Heart left ventricle (tissue), 16 donors: ENCODE data around the gene ELOF1. TPM values are rescaled to one million over a fixed set of nuclear protein-coding genes. Genes with fewer than 3 reads are reported as not detected.

ENCODE experiments used
- ATAC-seq, 4 donors: fragments of 200-7000 bp; cut with Tn5 transposase; one replicate each; pipeline ENCODE4 v1.9.1; 2020 to 2022; ENCODE audit warnings: moderate library complexity in 4 of 4, mild to moderate bottlenecking in 3 of 4, moderate number of reproducible peaks in 1 of 4
- DNase-seq, 5 donors: peaks; one replicate each; pipeline ENCODE4 v3.0.0-alpha.2; 2020
- H3K27ac ChIP-seq, 12 donors: fragments of 200-600 bp; sonication (generic) in 4 of 12; one replicate each; pipeline versions ENCODE4 v1.5.0 to v1.8.0; 2016 to 2022; ENCODE audit warnings: mild to moderate bottlenecking in 2 of 12
- H3K27me3 ChIP-seq, 9 donors: fragments of 200-600 bp; sonication (generic) in 2 of 9; one replicate each; pipeline versions ENCODE4 v1.5.1 to v1.8.0; 2016 to 2022; ENCODE audit warnings: mild to moderate bottlenecking in 3 of 9
- H3K36me3 ChIP-seq, 9 donors: fragments of 200-600 bp; sonication (generic) in 2 of 9; one replicate each; pipeline versions ENCODE4 v1.5.0 to v1.8.0; 2018 to 2022; ENCODE audit warnings: mild to moderate bottlenecking in 2 of 9
- H3K4me1 ChIP-seq, 12 donors: fragments of 200-600 bp; sonication (generic) in 4 of 12; one replicate each; pipeline versions ENCODE4 v1.5.0 to v1.8.0; 2016 to 2022; ENCODE audit warnings: mild to moderate bottlenecking in 3 of 12
- H3K4me3 ChIP-seq, 12 donors: fragments of 200-600 bp; sonication (generic) in 4 of 12; one replicate each; pipeline versions ENCODE4 v1.5.0 to v1.8.0; 2017 to 2022; ENCODE audit warnings: mild to moderate bottlenecking in 9 of 12, moderate library complexity in 4 of 12
- H3K9me3 ChIP-seq, 12 donors: fragments of 200-600 bp; sonication (generic) in 4 of 12; one replicate each; pipeline versions ENCODE4 v1.5.0 to v1.8.0; 2016 to 2022; ENCODE audit warnings: mild to moderate bottlenecking in 1 of 12
- POLR2A ChIP-seq, 2 donors: fragments of 450-650 bp; IDR thresholded peaks; one replicate each; pipeline ENCODE4 v1.6.1; 2017; ENCODE audit warnings: antibody characterized with exemption in 2 of 2, mild to moderate bottlenecking in 2 of 2, moderate library complexity in 2 of 2
- WGBS, 4 donors: extraction: QIAGEN DNeasy Blood & Tissue Kit in 2 of 4; methylation state at CpG; one replicate each; pipeline versions ENCODE4 v1.1.5 to v1.1.7; 2013 to 2018; 5-methylcytosine and 5-hydroxymethylcytosine counted together
- intact Hi-C, 10 donors: fragments of 100-400 bp; cut with DNase I; formaldehyde crosslinking; loops; one replicate each; pipeline versions ENCODE4 v1.11.1 to v1.14.2; 2022
- polyA plus RNA-seq, 2 donors: library from polyadenylated mRNA; stranded (reverse); fragments of 200-250 nt; gene quantifications; one replicate each; pipeline ENCODE4 v1.2.3, GENCODE V29; 2013
- total RNA-seq, 9 donors: library from RNA; depleted of rRNA in 2 of 9; stranded (reverse); fragments of >200 nt in 2 of 9; fragmentation: NEBNext Ultra II Directional in 3 of 9; extraction: Animal tissue kit (Norgen Biotek cat#: 25700) in 3 of 9; gene quantifications; one replicate each; pipeline versions ENCODE4 v1.1.0 to v1.2.4, GENCODE V29; 2016 to 2023
- TF ChIP-seq, protein P1 (sequence below), 12 donors: fragments of 200-600 bp; sonication (generic) in 4 of 12; IDR thresholded peaks; one replicate each; pipeline versions ENCODE4 v1.5.0 to v1.8.0; 2018 to 2022; ENCODE audit warnings: antibody characterized with exemption in 12 of 12, mild to moderate bottlenecking in 5 of 12
- donor health status: ischemic (EF 13 %, LVEDD 7.1; RV severe dilation, severe dysfunction).
- donor health status: healthy with polysubstance abuse.
- donor health status: DM: no; HTN: yes; CAD: no.
- donor health status: DM: no; HTN: no; CAD: no.
- donor health status: ischemic (EF 25% LVEDD 6.9; RV normal size, moderate dysfunction).
- donor health status: ischemic (EF 25% LVEDD 5.7; RV mildly dilated, moderate dysfunction).
- donor health status: healthy.
- donor health status: DM: yes; HTN: yes; CAD: no.
- donor health status: ischemic (EF 35%, LVEDD 5.7; RV mildly dilated, moderate dysfunction).
- donor health status: nonischemic (EF 11% LVEDD 7.7; RV severe dilation, severe dysfunction).
- donor health status: DM: yes; HTN: yes; CAD: no.
- donor health status: PGD.
- donor health status: ischemic (EF 29% LVEDD 5.4; RV normal size, mild dysfunction).
- donor health status: nonischemic (EF 23%, LVEDD 6.1; RV moderate dilation, normal function).

The ELOF1 gene
- total and polyA plus RNA-seq, 11 donors, result 25.0 to 70.3 (median 31.1) TPM

DNA sequence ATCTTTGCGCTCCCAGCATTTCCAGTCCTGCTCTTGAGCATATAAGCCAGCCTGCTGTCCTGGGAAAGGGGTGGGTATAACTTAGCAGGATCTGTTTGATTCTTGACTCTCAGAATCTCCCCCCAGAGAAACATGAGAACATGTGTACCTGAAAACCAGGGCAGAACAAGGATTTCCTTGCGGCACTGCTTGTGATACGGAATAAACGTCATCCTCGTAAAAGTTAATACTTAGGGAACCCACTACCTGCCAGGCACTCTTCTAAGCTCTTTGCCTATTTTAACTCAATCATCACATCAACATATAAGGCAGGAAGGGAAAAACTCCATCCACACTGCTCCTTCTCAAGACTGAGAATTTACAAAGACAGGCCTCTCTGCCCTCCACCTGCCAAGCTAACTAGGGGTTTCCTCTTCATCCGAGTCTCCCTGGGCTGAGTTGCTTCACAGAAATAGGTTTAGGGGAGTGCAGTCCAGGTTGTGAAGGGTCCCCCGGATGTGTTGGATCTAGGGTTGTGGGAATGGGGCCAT is 54.5 kb downstream of the ELOF1 start:
- WGBS, 4 donors, result 39 to 52% (median 49%) methylated on average over 7 of the region's 7 CpGs
- Histone ChIP-seq H3K4me1 (peaks cover 0 to 19% (median 6%) of the 10 kb centered on the region in 12 donors), H3K27me3 (no peaks in the 10 kb centered on the region), H3K36me3 (peaks cover 0 to 7% (median under 1%) of the 10 kb centered on the region in 9 donors), H3K9me3 (no peaks in the 10 kb centered on the region), H3K27ac (peak overlapping the region in 11 of 12 donors; percentile 90 to 99 (median 96)), H3K4me3 (peak overlapping the region in 11 of 12 donors; percentile 74 to 100 (median 93))
- ATAC-seq, result no peak
- DNase-seq, result no peak
- intact Hi-C loops, result loop anchor here in 1 of 10 donors (2.0 to 10.0 kb wide), 2 partner anchors 54 to 90 kb away; partner anchors contain the start of genes ELOF1 and ZNF627
- no peak for TF ChIP-seq POLR2A (IDR thresholded peaks at IDR 0.05)
- TF ChIP-seq, protein P1, sequence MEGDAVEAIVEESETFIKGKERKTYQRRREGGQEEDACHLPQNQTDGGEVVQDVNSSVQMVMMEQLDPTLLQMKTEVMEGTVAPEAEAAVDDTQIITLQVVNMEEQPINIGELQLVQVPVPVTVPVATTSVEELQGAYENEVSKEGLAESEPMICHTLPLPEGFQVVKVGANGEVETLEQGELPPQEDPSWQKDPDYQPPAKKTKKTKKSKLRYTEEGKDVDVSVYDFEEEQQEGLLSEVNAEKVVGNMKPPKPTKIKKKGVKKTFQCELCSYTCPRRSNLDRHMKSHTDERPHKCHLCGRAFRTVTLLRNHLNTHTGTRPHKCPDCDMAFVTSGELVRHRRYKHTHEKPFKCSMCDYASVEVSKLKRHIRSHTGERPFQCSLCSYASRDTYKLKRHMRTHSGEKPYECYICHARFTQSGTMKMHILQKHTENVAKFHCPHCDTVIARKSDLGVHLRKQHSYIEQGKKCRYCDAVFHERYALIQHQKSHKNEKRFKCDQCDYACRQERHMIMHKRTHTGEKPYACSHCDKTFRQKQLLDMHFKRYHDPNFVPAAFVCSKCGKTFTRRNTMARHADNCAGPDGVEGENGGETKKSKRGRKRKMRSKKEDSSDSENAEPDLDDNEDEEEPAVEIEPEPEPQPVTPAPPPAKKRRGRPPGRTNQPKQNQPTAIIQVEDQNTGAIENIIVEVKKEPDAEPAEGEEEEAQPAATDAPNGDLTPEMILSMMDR (IDR thresholded peaks at IDR 0.05), result no peak

Other genes with a start within 250 kb of the ELOF1 start
- gene RAB3D, start 219.6 kb downstream of the ELOF1 start, total RNA-seq, result 10 to 100 TPM in 3 of 9 donors, 1 to 10 TPM in 6; 5.4 to 15.1 (median 7.4) TPM
- 1 to 10 TPM; 2.5 to 3.9 TPM for gene RAB3D, start 219.6 kb downstream of the ELOF1 start, polyA plus RNA-seq
- gene TMEM205, start 213.0 kb downstream of the ELOF1 start, total RNA-seq, result 100 to 1,000 TPM in 3 of 9 donors, 10 to 100 TPM in 6; 68.3 to 372 (median 83.9) TPM
- 100 to 1,000 TPM; 106 to 151 TPM for gene TMEM205, start 213.0 kb downstream of the ELOF1 start, polyA plus RNA-seq
- 10 to 100 TPM; 13.6 to 26.2 (median 21.9) TPM for gene CCDC159, start 212.7 kb downstream of the ELOF1 start, total RNA-seq
- gene CCDC159, start 212.7 kb downstream of the ELOF1 start, polyA plus RNA-seq, result 10 to 100 TPM; 11.5 to 34.9 TPM
- 10 to 100 TPM in 6 of 9 donors, 1 to 10 TPM in 3; 4.5 to 24.8 (median 12.5) TPM for gene PLPPR2, start 203.8 kb downstream of the ELOF1 start, total RNA-seq
- gene PLPPR2, start 203.8 kb downstream of the ELOF1 start, polyA plus RNA-seq, result 10 to 100 TPM in 1 of 2 donors, 1 to 10 TPM in 1; 8.0 to 10.5 TPM
- gene SWSAP1, start 184.6 kb downstream of the ELOF1 start, total RNA-seq, result 1 to 10 TPM in 7 of 9 donors, under 1 TPM in 2; 0.67 to 1.9 (median 1.5) TPM
- gene SWSAP1, start 184.6 kb downstream of the ELOF1 start, polyA plus RNA-seq, result 1 to 10 TPM; 1.9 to 2.1 TPM
- 1 to 10 TPM; 4.6 to 7.8 (median 5.7) TPM for gene EPOR, start 174.9 kb downstream of the ELOF1 start, total RNA-seq
- gene EPOR, start 174.9 kb downstream of the ELOF1 start, polyA plus RNA-seq, result 1 to 10 TPM; 6.1 TPM
- 1 to 10 TPM; 2.1 to 5.0 (median 4.0) TPM for gene RGL3, start 139.9 kb downstream of the ELOF1 start, total RNA-seq
- 10 to 100 TPM in 1 of 2 donors, 1 to 10 TPM in 1; 2.2 to 11.3 TPM for gene RGL3, start 139.9 kb downstream of the ELOF1 start, polyA plus RNA-seq
- under 1 TPM in 7 of 9 donors, not detected in 2; 0.18 to 0.69 (median 0.31) TPM for gene ODAD3, start 124.1 kb downstream of the ELOF1 start, total RNA-seq
- gene ODAD3, start 124.1 kb downstream of the ELOF1 start, polyA plus RNA-seq, result under 1 TPM; 0.37 to 0.84 TPM
- gene PRKCSH, start 123.6 kb downstream of the ELOF1 start, total RNA-seq, result 100 to 1,000 TPM in 6 of 9 donors, 10 to 100 TPM in 3; 69.3 to 210 (median 120) TPM
- gene PRKCSH, start 123.6 kb downstream of the ELOF1 start, polyA plus RNA-seq, result 100 to 1,000 TPM in 1 of 2 donors, 10 to 100 TPM in 1; 71.2 to 107 TPM
- gene ELAVL3, start 78.2 kb downstream of the ELOF1 start, total RNA-seq, result under 1 TPM in 8 of 9 donors, not detected in 1; 0.08 to 0.75 (median 0.27) TPM
- gene ELAVL3, start 78.2 kb downstream of the ELOF1 start, polyA plus RNA-seq, result under 1 TPM; 0.03 to 0.11 TPM
- 1 to 10 TPM; 2.4 to 5.5 (median 3.8) TPM for gene ZNF653, start 53.4 kb downstream of the ELOF1 start, total RNA-seq
- 1 to 10 TPM; 4.0 to 8.9 TPM for gene ZNF653, start 53.4 kb downstream of the ELOF1 start, polyA plus RNA-seq
- 100 to 1,000 TPM in 8 of 9 donors, 10 to 100 TPM in 1; 69.7 to 207 (median 131) TPM for gene ECSIT, start 30.1 kb downstream of the ELOF1 start, total RNA-seq
- gene ECSIT, start 30.1 kb downstream of the ELOF1 start, polyA plus RNA-seq, result 100 to 1,000 TPM; 157 to 242 TPM
- gene CNN1, start 20.4 kb downstream of the ELOF1 start, total RNA-seq, result 100 to 1,000 TPM in 6 of 9 donors, 10 to 100 TPM in 3; 68.6 to 979 (median 145) TPM
- gene CNN1, start 20.4 kb downstream of the ELOF1 start, polyA plus RNA-seq, result 100 to 1,000 TPM; 306 to 426 TPM
- gene ACP5, start 18.4 kb upstream of the ELOF1 start, total RNA-seq, result 10 to 100 TPM in 2 of 9 donors, 1 to 10 TPM in 6, under 1 TPM in 1; 0.56 to 54.1 (median 3.3) TPM
- 1 to 10 TPM; 1.6 to 1.9 TPM for gene ACP5, start 18.4 kb upstream of the ELOF1 start, polyA plus RNA-seq
- gene ZNF627, start 38.3 kb upstream of the ELOF1 start, total RNA-seq, result 1 to 10 TPM; 3.5 to 9.2 (median 6.0) TPM
- gene ZNF627, start 38.3 kb upstream of the ELOF1 start, polyA plus RNA-seq, result 1 to 10 TPM; 2.5 to 4.6 TPM
- gene ZNF823, start 179.7 kb upstream of the ELOF1 start, total RNA-seq, result 1 to 10 TPM; 2.6 to 5.2 (median 4.0) TPM
- gene ZNF823, start 179.7 kb upstream of the ELOF1 start, polyA plus RNA-seq, result 1 to 10 TPM; 1.6 to 2.2 TPM
- gene ZNF441, start 207.8 kb upstream of the ELOF1 start, total RNA-seq, result 1 to 10 TPM; 2.6 to 9.3 (median 4.9) TPM
- gene ZNF441, start 207.8 kb upstream of the ELOF1 start, polyA plus RNA-seq, result 1 to 10 TPM; 2.4 to 2.5 TPM
- 1 to 10 TPM in 8 of 9 donors, under 1 TPM in 1; 0.91 to 3.4 (median 2.5) TPM for gene ZNF491, start 239.3 kb upstream of the ELOF1 start, total RNA-seq
- gene ZNF491, start 239.3 kb upstream of the ELOF1 start, polyA plus RNA-seq, result 1 to 10 TPM; 1.2 to 2.5 TPM